Activated naive CD8-positive, alpha-beta T cell treated with anti-CD3 and anti-CD28 coated beads, Interleukin-2, amount 50 U/mL, for 24 hours (primary cell): Measurements from ENCODE around the gene C1R.

Source experiments
- ATAC-seq: fragments of 150-1000 bp; cut with Tn5 transposase; one replicate; pipeline ENCODE4 v1.10.0; 2021
- DNase-seq: peaks from one replicate; pipeline ENCODE4 v3.0.0; 2021
- H3K27ac Mint-ChIP-seq: one replicate; pipeline ENCODE4 v1.8.0; 2021; ENCODE audit warnings: mild to moderate bottlenecking, mixed read lengths
- H3K27me3 Mint-ChIP-seq: one replicate; pipeline ENCODE4 v1.8.0; 2021; ENCODE audit warnings: mixed read lengths
- H3K36me3 Mint-ChIP-seq: one replicate; pipeline ENCODE4 v1.8.0; 2021; ENCODE audit warnings: low read depth, mixed read lengths
- H3K4me1 Mint-ChIP-seq: one replicate; pipeline ENCODE4 v1.8.0; 2021; ENCODE audit warnings: mixed read lengths
- H3K4me3 Mint-ChIP-seq: one replicate; pipeline ENCODE4 v1.8.0; 2021; ENCODE audit warnings: mild to moderate bottlenecking, moderate library complexity, mixed read lengths
- H3K9me3 Mint-ChIP-seq: one replicate; pipeline ENCODE4 v1.8.0; 2021; ENCODE audit warnings: mixed read lengths

Gene C1R

GRCh38 chr12:7034464-7034863 is 57.8 kb downstream of the C1R start:
- H3K9me3 Mint-ChIP-seq, result no peaks in the 10 kb centered on the region
- DNase-seq (no peak), ATAC-seq (no peak)
- peaks cover 2% of the 10 kb centered on the region for H3K27me3 Mint-ChIP-seq
- H3K27ac Mint-ChIP-seq, result no peak overlapping the region
- H3K4me1 Mint-ChIP-seq, result no peaks in the 10 kb centered on the region
- H3K36me3 Mint-ChIP-seq, result no peaks in the 10 kb centered on the region
- no peak overlapping the region for H3K4me3 Mint-ChIP-seq

DNA sequence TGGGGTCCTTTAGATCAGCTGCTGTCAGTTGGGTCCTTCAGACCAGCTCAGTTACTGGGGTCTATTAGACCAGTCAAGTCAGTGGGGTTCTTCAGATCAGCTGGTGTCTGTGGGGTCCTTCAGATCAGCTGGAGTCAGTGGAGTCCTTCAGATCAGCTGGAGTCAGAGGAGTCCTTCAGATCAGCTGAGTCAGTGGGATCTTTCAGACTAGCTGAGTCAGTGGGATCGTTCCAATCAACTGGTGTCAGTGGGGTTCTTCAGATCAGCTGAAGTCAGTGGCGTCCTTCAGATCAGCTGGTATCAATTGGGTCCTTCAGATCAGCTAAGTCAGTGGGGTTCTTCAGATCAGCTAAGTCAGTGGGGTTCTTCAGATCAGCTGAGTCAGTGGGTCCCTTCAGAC is 59.3 kb downstream of the C1R start:
- Mint-ChIP-seq H3K4me1 (no peaks in the 10 kb centered on the region), H3K27me3 (peaks cover 2% of the 10 kb centered on the region), H3K27ac (no peak overlapping the region), H3K9me3 (no peaks in the 10 kb centered on the region), H3K4me3 (no peak overlapping the region), H3K36me3 (no peaks in the 10 kb centered on the region)
- ATAC-seq (no peak), DNase-seq (no peak)

- peaks cover 2% of the 10 kb centered on the region for H3K27me3 Mint-ChIP-seq
- no peak overlapping the region for H3K27ac Mint-ChIP-seq
- H3K36me3 Mint-ChIP-seq, result no peaks in the 10 kb centered on the region
- H3K4me3 Mint-ChIP-seq, result no peak overlapping the region
- H3K9me3 Mint-ChIP-seq, result no peaks in the 10 kb centered on the region
- DNase-seq (no peak), ATAC-seq (no peak)
- no peaks in the 10 kb centered on the region for H3K4me1 Mint-ChIP-seq
Measured at GRCh38 chr12:7031306-7031705, 60.9 kb downstream of the C1R start.
